Gastrocnemius medialis (tissue), 4 donors: ENCODE measurements around the gene CHGA. TPM values are rescaled to one million over a fixed set of nuclear protein-coding genes. Genes with fewer than 3 reads are reported as not detected.

Source experiments
- ATAC-seq, 2 donors: fragments of 150-250 bp; one replicate each; pipeline ENCODE4 v1.9.1; 2016
- DNase-seq, 2 donors: peaks; one replicate each; pipeline ENCODE4 v3.0.0-alpha.2; 2019
- H3K27ac ChIP-seq, 4 donors: fragments of 200-600 bp; sonication (generic); 1 replicate in 1 of 4; 2 replicates in 3 of 4; pipeline ENCODE4 v1.5.1; 2016 to 2018; ENCODE audit warnings: mild to moderate bottlenecking in 2 of 4, moderate library complexity in 1 of 4
- H3K27me3 ChIP-seq, 3 donors: fragments of 200-600 bp; sonication (generic) in 2 of 3; 1 replicate in 1 of 3; 2 replicates in 2 of 3; pipeline versions ENCODE4 v1.5.1 to v1.6.0; 2016 to 2019; ENCODE audit warnings: mild to moderate bottlenecking in 1 of 3, moderate library complexity in 1 of 3
- H3K36me3 ChIP-seq, 2 donors: fragments of 200-600 bp; sonication (generic) in 1 of 2; one replicate each; pipeline ENCODE4 v1.5.1; 2017 to 2018
- H3K4me1 ChIP-seq, 2 donors: fragments of 200-600 bp; sonication (generic) in 1 of 2; one replicate each; pipeline ENCODE4 v1.5.1; 2016 to 2017; ENCODE audit warnings: mild to moderate bottlenecking in 2 of 2
- H3K4me3 ChIP-seq, 4 donors: fragments of 200-600 bp; sonication (generic) in 3 of 4; 1 replicate in 1 of 4; 2 replicates in 3 of 4; pipeline ENCODE4 v1.5.1; 2016 to 2019; ENCODE audit warnings: mild to moderate bottlenecking in 2 of 4
- H3K9me3 ChIP-seq, 3 donors: fragments of 200-600 bp; sonication (generic) in 2 of 3; 1 replicate in 1 of 3; 2 replicates in 2 of 3; pipeline ENCODE4 v1.5.1; 2016 to 2019
- CTCF ChIP-seq, 5 experiments: fragments of 450-650 bp in 3 of 5; fragments of 200-600 bp in 2 of 5; sonication (generic) in 2 of 5; IDR thresholded peaks in 4 of 5; conservative IDR thresholded peaks in 1 of 5; 1 replicate in 4 of 5; 2 replicates in 1 of 5; pipeline ENCODE4 v1.5.1; 2016 to 2019; ENCODE audit warnings: antibody characterized with exemption in 5 of 5, mild to moderate bottlenecking in 3 of 5, moderate library complexity in 3 of 5
- POLR2A ChIP-seq, 2 donors: fragments of 450-650 bp; IDR thresholded peaks; one replicate each; pipeline ENCODE4 v1.6.1; 2017; ENCODE audit warnings: antibody characterized with exemption in 2 of 2, mild to moderate bottlenecking in 2 of 2, moderate library complexity in 2 of 2
- in situ Hi-C, 4 donors: fragments of 200-750 bp; cut with MboI; loops; one replicate each; pipeline versions ENCODE4 v1.15.0 to v1.8.0; 2017; ENCODE audit warnings: low sequenced_read_pairs in 4 of 4
- intact Hi-C: fragments of 100-400 bp; cut with DNase I; formaldehyde crosslinking; loops from one replicate; pipeline ENCODE4 v1.15.1; 2023; ENCODE audit warnings: low total_unique reads
- total RNA-seq, 4 donors: library from RNA; depleted of rRNA; stranded (reverse); fragments of >200 nt; gene quantifications; one replicate each; pipeline versions ENCODE4 v1.1.0 to v1.2.3, GENCODE V29; 2016

CHGA gene
- total RNA-seq, 4 donors from 2014 or later, result 0.22 to 0.25 TPM; not detected in 2

GRCh38 chr14:92932448-92933395 lies 9.8 kb downstream of the CHGA start:
- no peak for DNase-seq
- ATAC-seq, result no peak

GRCh38 chr14:92933481-92933880 lies 10.5 kb downstream of the CHGA start:
- in situ Hi-C loops (no loop called here), intact Hi-C loops (no loop called here)
- Histone ChIP-seq H3K4me1 (no peaks in the 10 kb centered on the region), H3K27me3 (no peaks in the 10 kb centered on the region), H3K4me3 (no peak overlapping the region), H3K36me3 (no peaks in the 10 kb centered on the region), H3K27ac (no peak overlapping the region), H3K9me3 (no peaks in the 10 kb centered on the region)
- ATAC-seq (no peak), DNase-seq (no peak)
- TF ChIP-seq CTCF (IDR thresholded peaks at IDR 0.05 in 4 of 5, conservative IDR thresholded peaks at IDR 0.05 in 1 of 5) (no peak), POLR2A (IDR thresholded peaks at IDR 0.05) (no peak)

More at GRCh38 chr14:92932448-92933395, 9.8 kb downstream of the CHGA start:
- Histone ChIP-seq H3K4me1 (no peaks in the 10 kb centered on the region), H3K9me3 (no peaks in the 10 kb centered on the region), H3K4me3 (no peak overlapping the region), H3K36me3 (no peaks in the 10 kb centered on the region), H3K27ac (no peak overlapping the region), H3K27me3 (no peaks in the 10 kb centered on the region)
- TF ChIP-seq CTCF (IDR thresholded peaks at IDR 0.05 in 4 of 5, conservative IDR thresholded peaks at IDR 0.05 in 1 of 5) (no peak), POLR2A (IDR thresholded peaks at IDR 0.05) (no peak)
- in situ Hi-C loops, result no loop called here
- intact Hi-C loops, result no loop called here

- H3K4me3 ChIP-seq, result no peak overlapping the region
- H3K36me3 ChIP-seq, result no peaks in the 10 kb centered on the region
- H3K27ac ChIP-seq, result no peak overlapping the region
- ATAC-seq (no peak), DNase-seq (no peak)
- H3K4me1 ChIP-seq, result no peaks in the 10 kb centered on the region
- in situ Hi-C loops (no loop called here), intact Hi-C loops (no loop called here)
- TF ChIP-seq CTCF (IDR thresholded peaks at IDR 0.05 in 4 of 5, conservative IDR thresholded peaks at IDR 0.05 in 1 of 5) (no peak), POLR2A (IDR thresholded peaks at IDR 0.05) (no peak)
- no peaks in the 10 kb centered on the region for H3K27me3 ChIP-seq
- H3K9me3 ChIP-seq, result no peaks in the 10 kb centered on the region
Measured at GRCh38 chr14:92934196-92935085, 11.5 kb downstream of the CHGA start.

- no peak overlapping the region for H3K4me3 ChIP-seq
- DNase-seq, result no peak
- in situ Hi-C loops, result no loop called here
- intact Hi-C loops, result no loop called here
- no peak overlapping the region for H3K27ac ChIP-seq
- ATAC-seq, result no peak
- H3K4me1 ChIP-seq, result no peaks in the 10 kb centered on the region
- H3K9me3 ChIP-seq, result no peaks in the 10 kb centered on the region
- H3K27me3 ChIP-seq, result no peaks in the 10 kb centered on the region
- H3K36me3 ChIP-seq, result no peaks in the 10 kb centered on the region
- TF ChIP-seq CTCF (IDR thresholded peaks at IDR 0.05 in 4 of 5, conservative IDR thresholded peaks at IDR 0.05 in 1 of 5), result no peak
- no peak for TF ChIP-seq POLR2A (IDR thresholded peaks at IDR 0.05)
Measured at GRCh38 chr14:92935446-92935845, 12.5 kb downstream of the CHGA start.
